Kidney capillary endothelial cell (primary cell): Measurements from ENCODE around the gene LHFPL3.
"Not testable (repeated sequence)": the region's sequence is repeated elsewhere in the genome, so short reads cannot be mapped to it uniquely, and the experiment has no call there.

Source experiments
- DNase-seq: peaks from one replicate; pipeline ENCODE4 v3.0.0-alpha.2; 2018; ENCODE audit warnings: low spot score

The LHFPL3 gene

GRCh38 chr7:104595591-104595990 lies 267.2 kb downstream of the LHFPL3 start:
- DNase-seq: not testable (repeated sequence)

GRCh38 chr7:104603957-104604356 lies 275.6 kb downstream of the LHFPL3 start:
- DNase-seq: no peak

GRCh38 chr7:104604706-104605105 lies 276.3 kb downstream of the LHFPL3 start:
- no peak for DNase-seq

- DNase-seq: no peak
Observed at GRCh38 chr7:104621321-104621720, 292.9 kb downstream of the LHFPL3 start.

DNA sequence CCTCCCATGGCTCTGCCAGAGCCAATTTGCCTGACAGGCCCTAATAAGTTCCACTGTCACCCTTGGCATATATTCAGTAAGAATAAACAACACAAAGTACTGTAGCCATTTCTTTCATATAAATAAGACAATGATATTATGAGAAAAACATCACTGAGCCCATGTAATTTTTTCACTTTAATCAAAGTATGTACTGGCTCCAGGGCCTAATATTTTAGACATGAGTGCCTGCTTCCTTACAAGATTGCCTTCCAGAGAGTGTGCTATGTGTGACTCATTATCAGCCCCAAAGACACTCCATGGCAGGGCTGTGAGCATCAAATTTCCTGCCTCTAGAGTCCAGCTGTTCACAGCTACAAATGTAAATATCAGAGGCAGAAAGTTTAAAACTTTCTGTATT lies 297.6 kb downstream of the LHFPL3 start:
- DNase-seq: no peak

- peak; percentile 26 for DNase-seq
Observed at GRCh38 chr7:104627516-104627915, 299.1 kb downstream of the LHFPL3 start.

GRCh38 chr7:104628017-104628416 lies 299.6 kb downstream of the LHFPL3 start:
- DNase-seq: no peak

- DNase-seq: no peak
Observed at GRCh38 chr7:104629408-104629807, 301.0 kb downstream of the LHFPL3 start.

DNA sequence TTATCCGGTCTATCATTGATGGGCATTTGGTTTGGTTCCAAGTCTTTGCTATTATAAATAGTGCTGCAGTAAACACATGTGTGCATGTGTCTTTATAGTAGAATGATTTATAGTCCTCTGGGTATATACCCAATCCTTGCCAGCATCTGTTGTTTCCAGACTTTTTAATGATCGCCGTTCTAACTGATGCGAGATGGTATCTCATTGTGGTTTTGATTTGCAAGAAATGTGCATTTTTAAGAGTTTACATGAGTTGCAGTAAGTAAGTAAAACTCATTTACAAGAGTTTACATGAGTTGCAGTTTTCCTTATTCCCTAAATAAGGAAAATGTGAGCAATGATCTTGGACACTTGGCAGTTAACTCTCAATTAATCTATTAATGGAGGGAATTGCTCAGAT lies 312.1 kb downstream of the LHFPL3 start:
- no peak for DNase-seq

GRCh38 chr7:104642560-104642959 lies 314.2 kb downstream of the LHFPL3 start:
- DNase-seq: no peak

DNA sequence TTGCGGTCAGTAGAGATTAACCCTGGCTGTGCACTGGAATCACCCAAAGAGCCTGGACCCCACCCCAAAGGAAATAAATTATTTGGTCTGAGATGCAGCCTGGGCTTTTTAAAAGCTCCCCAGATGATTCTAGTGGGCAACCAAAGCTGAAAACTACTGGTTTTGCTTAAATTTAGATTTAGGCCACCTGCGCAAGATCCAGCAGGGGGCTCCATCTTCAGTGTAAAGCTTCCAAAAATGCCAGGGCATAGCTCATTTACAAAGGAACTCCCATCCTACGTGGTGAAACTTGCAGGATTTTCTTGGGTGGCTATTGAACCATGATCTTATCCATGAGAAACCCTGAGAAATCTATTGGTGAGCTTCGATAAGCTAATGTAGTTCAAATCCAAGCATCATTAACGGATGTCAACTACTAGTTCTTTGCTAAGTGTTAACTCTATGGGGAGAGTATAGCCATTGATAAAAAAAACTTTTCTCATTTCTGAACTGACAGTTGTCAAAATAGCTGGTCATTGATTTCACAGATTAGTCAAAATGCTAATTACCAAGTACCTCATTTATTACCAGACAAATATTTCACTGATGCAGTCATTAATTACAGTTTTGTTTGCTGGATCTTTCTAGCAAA lies 315.3 kb downstream of the LHFPL3 start:
- no peak for DNase-seq

DNA sequence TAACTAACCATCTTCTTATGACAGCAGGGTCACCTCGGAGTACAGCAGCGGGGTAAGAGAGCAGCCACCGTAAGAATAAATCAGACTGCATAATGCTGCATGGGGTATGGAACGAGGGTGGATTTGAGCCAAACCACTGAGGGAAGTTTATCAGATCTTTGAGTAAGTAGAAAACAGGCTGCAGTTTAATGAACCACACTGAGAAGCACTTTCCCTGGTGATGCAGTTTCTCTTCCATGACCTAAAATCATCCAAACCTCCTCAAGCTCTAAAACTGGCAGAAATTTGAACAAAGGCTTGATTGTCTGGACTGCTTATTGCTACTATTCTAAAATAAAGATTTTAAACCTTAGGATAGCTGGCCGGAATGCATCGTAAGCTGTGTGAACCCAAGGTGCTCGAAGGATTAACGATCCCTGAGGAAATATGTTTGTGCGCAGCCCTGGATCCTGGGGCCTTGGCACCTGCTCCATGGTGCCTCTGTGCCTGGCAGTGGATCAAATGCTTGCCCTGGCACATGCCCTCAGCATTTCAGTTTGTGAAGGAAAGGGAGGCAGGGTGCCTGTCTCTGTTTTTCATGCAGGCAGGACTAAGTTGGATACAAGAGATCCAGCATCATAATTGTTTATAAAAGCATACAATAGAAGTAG lies 322.7 kb downstream of the LHFPL3 start:
- no peak for DNase-seq

GRCh38 chr7:104652434-104652833 lies 324.0 kb downstream of the LHFPL3 start:
- DNase-seq: no peak

GRCh38 chr7:104652865-104653264 lies 324.5 kb downstream of the LHFPL3 start:
- DNase-seq: no peak

DNA sequence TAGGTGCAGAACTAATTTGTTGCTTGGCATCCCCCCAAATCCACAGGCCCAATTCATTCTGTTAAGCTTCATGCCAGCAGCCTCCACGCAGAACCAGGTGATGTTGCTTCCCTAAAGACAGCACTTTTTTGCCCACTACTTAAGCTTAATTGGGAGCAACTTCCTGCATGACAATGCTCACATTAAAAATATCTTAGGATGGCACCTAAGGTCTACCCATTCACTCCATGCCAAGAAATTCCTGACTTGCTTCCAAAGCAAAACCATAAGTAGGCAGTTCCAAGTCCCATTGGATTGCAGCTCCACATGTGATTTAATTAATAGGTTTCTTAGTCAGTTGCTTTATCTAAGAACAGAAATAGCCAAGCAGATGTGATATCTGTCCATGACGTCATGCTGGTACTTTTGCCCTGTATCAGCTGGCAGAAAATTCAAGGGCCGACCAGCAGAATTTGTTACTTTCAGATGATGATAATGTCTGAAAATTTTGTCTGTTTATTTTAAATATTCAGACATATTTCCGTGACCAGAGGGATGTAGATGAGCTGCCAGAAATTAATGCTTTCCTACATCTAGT lies 325.5 kb downstream of the LHFPL3 start:
- no peak for DNase-seq

GRCh38 chr7:104655592-104655991 lies 327.2 kb downstream of the LHFPL3 start:
- DNase-seq: no peak

DNA sequence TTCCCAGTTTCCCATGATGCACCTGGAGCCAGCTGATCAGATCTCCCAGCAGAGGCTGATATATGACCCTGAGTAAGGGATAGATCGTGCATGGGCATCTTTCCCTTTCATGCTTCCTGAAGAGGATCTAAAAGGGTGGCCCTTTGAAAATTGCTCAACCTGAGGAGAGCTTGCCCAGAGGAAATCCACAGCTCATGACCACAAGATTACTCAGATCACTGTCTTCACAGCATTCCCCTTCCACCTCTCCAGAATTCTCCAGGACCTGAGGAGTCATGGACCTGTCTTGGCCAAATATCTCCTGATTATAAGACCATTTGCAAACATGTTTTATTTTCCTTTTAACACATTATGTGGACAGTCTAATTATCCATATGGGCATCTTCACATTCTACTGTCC lies 328.1 kb downstream of the LHFPL3 start:
- no peak for DNase-seq

DNA sequence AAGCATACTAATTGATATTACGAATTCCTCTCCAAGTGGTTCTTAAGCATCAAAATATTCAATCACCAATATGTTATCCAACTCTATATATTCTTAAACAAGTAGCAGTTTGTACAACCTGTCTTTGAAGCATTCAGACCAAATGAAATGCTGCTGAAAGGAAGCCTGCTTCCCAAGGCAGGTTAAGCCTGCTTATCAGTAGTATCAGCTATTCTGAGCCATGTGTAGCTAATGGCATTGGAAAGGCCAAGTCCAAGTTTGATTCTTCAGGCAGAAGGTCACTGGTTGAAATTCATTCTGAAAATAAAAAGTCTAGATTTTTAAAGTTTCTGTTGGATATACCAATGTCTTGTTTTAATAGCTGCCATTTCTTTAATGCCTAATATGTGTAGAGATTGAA lies 328.7 kb downstream of the LHFPL3 start:
- DNase-seq: no peak

GRCh38 chr7:104661575-104661974 lies 333.2 kb downstream of the LHFPL3 start:
- no peak for DNase-seq

DNA sequence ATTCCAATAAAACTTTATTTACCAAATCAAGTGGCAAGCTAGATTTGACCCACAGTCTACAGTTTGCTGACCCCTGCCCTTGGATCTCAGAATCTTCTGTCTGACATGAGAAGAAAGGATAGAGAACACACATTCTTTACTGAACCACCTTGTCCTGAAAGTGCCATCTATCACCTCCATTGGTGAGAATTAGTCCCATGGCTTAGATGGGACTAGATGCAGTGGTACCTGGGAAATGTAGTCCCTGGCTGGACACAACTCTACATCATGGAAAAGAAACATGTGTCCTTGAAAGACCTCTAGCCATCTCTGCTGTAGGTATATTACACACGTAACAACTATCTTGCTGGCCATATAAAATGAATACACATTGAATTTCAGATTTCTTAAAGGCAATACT lies 336.2 kb downstream of the LHFPL3 start:
- no peak for DNase-seq

- no peak for DNase-seq
Observed at GRCh38 chr7:104677587-104677986, 349.2 kb downstream of the LHFPL3 start.

GRCh38 chr7:104679085-104679484 lies 350.7 kb downstream of the LHFPL3 start:
- DNase-seq: no peak

DNA sequence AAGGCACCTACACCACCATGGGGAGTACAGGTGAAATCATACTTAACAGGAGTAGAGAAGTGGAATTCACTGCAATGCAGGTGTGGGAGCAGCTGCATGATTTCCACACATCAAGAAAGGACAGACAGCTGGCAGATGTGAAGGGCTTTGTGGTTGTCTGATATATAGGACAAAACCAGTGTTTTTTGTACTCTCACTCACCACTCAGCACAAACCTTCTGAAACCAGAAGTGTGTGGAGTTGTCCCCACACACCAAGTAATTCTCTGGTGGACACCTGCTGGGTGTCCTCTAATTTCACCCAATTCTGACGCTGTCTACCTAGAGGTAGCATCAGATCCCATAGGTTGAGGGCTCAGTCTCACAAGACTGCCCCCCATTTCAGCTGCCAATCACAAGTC lies 357.9 kb downstream of the LHFPL3 start:
- DNase-seq: no peak

DNA sequence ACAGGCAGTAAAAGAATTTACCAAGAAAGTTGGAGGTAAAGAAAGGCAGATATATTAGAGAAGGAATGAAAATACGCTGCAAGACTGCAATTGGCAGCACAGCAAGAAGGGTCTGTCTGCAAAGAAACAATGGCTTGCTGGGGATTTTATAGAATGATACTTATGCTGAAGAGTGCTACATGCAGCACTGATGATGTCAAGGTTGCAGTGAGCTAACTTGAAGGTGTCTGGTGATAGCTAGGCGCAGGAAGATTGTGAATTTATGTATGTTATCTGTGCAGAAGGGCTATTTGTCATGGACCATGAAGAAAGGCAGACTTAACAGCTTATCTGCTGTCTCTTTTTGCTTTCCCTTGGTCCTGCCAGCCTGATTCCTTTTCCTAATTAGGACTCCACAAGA lies 366.3 kb downstream of the LHFPL3 start:
- no peak for DNase-seq
